Spleen (tissue), 11 donors: Measurements from ENCODE around the gene ZIC5. TPM values are rescaled to one million over a fixed set of nuclear protein-coding genes. Genes with fewer than 3 reads are reported as not detected.

Source experiments
- DNase-seq: peaks from one replicate; pipeline ENCODE4 v3.0.0-alpha.2; 2020
- H3K27ac ChIP-seq, 8 donors: fragments of 200-600 bp; sonication (generic) in 7 of 8; 1 replicate in 4 of 8; 2 replicates in 4 of 8; pipeline versions ENCODE4 v1.5.0 to v1.8.0; 2016 to 2021; ENCODE audit warnings: inconsistent platforms in 4 of 8, mild to moderate bottlenecking in 4 of 8, moderate library complexity in 1 of 8
- H3K27me3 ChIP-seq, 7 donors: fragments of 200-600 bp; sonication (generic) in 6 of 7; replicated peaks in 1 of 7; 1 replicate in 4 of 7; 2 replicates in 3 of 7; pipeline versions ENCODE4 v1.5.0 to v1.8.0; 2016 to 2021; ENCODE audit warnings: inconsistent platforms in 3 of 7, mild to moderate bottlenecking in 1 of 7
- H3K36me3 ChIP-seq, 6 donors: fragments of 200-600 bp; sonication (generic) in 5 of 6; 1 replicate in 4 of 6; 2 replicates in 2 of 6; pipeline versions ENCODE4 v1.5.0 to v1.8.0; 2016 to 2021; ENCODE audit warnings: inconsistent platforms in 2 of 6
- H3K4me1 ChIP-seq, 6 donors: fragments of 200-600 bp; sonication (generic) in 5 of 6; 1 replicate in 3 of 6; 2 replicates in 3 of 6; pipeline versions ENCODE4 v1.5.0 to v1.8.0; 2016 to 2021; ENCODE audit warnings: inconsistent platforms in 3 of 6
- H3K4me3 ChIP-seq, 8 donors: fragments of 200-600 bp; sonication (generic) in 7 of 8; 1 replicate in 4 of 8; 2 replicates in 4 of 8; pipeline versions ENCODE4 v1.5.0 to v1.8.0; 2016 to 2021; ENCODE audit warnings: inconsistent platforms in 4 of 8, mild to moderate bottlenecking in 4 of 8, moderate library complexity in 2 of 8
- H3K9me3 ChIP-seq, 8 donors: fragments of 200-600 bp; sonication (generic) in 7 of 8; 1 replicate in 4 of 8; 2 replicates in 4 of 8; pipeline versions ENCODE4 v1.5.0 to v1.8.0; 2016 to 2021; ENCODE audit warnings: inconsistent platforms in 4 of 8
- CTCF ChIP-seq, 11 experiments: fragments of 200-600 bp in 7 of 11; fragments of 450-650 bp in 4 of 11; sonication (generic) in 4 of 11; IDR thresholded peaks in 8 of 11; conservative IDR thresholded peaks in 3 of 11; 1 replicate in 7 of 11; 2 replicates in 4 of 11; pipeline versions ENCODE4 v1.4.0 to v1.8.0; 2016 to 2021; ENCODE audit warnings: antibody characterized with exemption in 11 of 11, inconsistent platforms in 4 of 11, mild to moderate bottlenecking in 1 of 11
- POLR2A ChIP-seq, 3 donors: fragments of 450-650 bp; IDR thresholded peaks; one replicate each; pipeline ENCODE4 v1.5.1; 2017; ENCODE audit warnings: antibody characterized with exemption in 3 of 3, mild to moderate bottlenecking in 1 of 3
- POLR2AphosphoS5 ChIP-seq, 3 donors: sonication (generic); formaldehyde crosslinking; IDR thresholded peaks; one replicate each; pipeline ENCODE4 v1.5.1; 2017; ENCODE audit warnings: antibody characterized with exemption in 3 of 3
- WGBS, 5 donors: extraction: QIAGEN DNeasy Blood & Tissue Kit in 3 of 5; methylation state at CpG; one replicate each; pipeline versions ENCODE4 v1.1.5 to v1.1.7; 2013 to 2018; 5-methylcytosine and 5-hydroxymethylcytosine counted together
- intact Hi-C: fragments of 100-400 bp; cut with DNase I; formaldehyde crosslinking; loops from one replicate; pipeline ENCODE4 v1.15.0; 2023; ENCODE audit warnings: low total_unique reads
- polyA plus RNA-seq, 3 donors: library from polyadenylated mRNA; stranded (reverse); fragments of 200-250 nt; gene quantifications; one replicate each; pipeline ENCODE4 v1.2.1, GENCODE V29; 2013
- total RNA-seq, 7 donors: library from RNA; depleted of rRNA in 3 of 7; stranded (reverse); fragments of >200 nt in 3 of 7; fragmentation: NEBNext Ultra II Directional in 4 of 7; extraction: Animal tissue kit (Norgen Biotek cat#: 25700) in 4 of 7; gene quantifications; one replicate each; pipeline versions ENCODE4 v1.1.0 to v1.2.1, GENCODE V29; 2016 to 2021
- donor health status: healthy with polysubstance abuse.
- donor health status: DM: no; HTN: no; CAD: no; lungs with moderate emphysema.
- donor health status: DM: no; HTN: no; CAD: no.
- donor health status: Bipolar disorder and iron deficiency.
- donor health status: healthy.
- donor health status: DM: no; HTN: no; CAD: no.
- donor health status: DM: yes; HTN: yes; CAD: no.

Gene ZIC5
- total and polyA plus RNA-seq, 10 donors: not detected

DNA sequence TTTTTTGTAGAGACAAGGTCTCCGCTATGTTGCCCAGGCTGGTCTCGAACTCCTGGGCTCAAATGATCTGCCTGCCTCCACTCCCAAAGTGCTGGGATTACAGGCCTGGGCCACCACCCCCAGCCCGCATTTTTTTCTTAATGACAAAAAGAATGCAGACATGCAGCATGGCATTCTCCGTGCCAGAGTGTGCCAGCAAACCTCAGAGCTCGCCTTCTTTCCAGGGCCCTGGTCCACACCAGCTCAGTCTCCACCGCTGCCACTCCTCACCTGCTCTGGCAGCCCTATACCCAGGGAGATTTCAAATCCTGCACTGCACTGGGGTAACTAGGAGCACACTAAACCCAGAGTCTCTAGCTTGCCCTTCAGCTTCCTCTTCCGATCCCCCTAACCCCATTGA lies 41.7 kb downstream of the ZIC5 start:
- intact Hi-C loops: no loop called here
- no peaks in the 10 kb centered on the region for H3K36me3 ChIP-seq
- no peak overlapping the region for H3K4me3 ChIP-seq
- TF ChIP-seq POLR2AphosphoS5 (IDR thresholded peaks at IDR 0.05) (no peak), CTCF (IDR thresholded peaks at IDR 0.05 in 8 of 11, conservative IDR thresholded peaks at IDR 0.05 in 3 of 11) (no peak), POLR2A (IDR thresholded peaks at IDR 0.05) (no peak)
- H3K27me3 ChIP-seq: peaks cover 0 to 59% (median 0%) of the 10 kb centered on the region in 7 donors
- 76 to 81% (median 78%) methylated on average over 7 of the region's 7 CpGs for WGBS, 5 donors
- DNase-seq: no peak
- no peaks in the 10 kb centered on the region for H3K4me1 ChIP-seq
- no peak overlapping the region for H3K27ac ChIP-seq
- peaks cover 0 to 4% (median 0%) of the 10 kb centered on the region in 8 donors for H3K9me3 ChIP-seq

- TF ChIP-seq CTCF (IDR thresholded peaks at IDR 0.05 in 8 of 11, conservative IDR thresholded peaks at IDR 0.05 in 3 of 11) (no peak), POLR2A (IDR thresholded peaks at IDR 0.05) (no peak), POLR2AphosphoS5 (IDR thresholded peaks at IDR 0.05) (no peak)
- no peak overlapping the region for H3K27ac ChIP-seq
- DNase-seq: no peak
- H3K27me3 ChIP-seq: peaks cover 0 to 68% (median 6%) of the 10 kb centered on the region in 7 donors
- no peak overlapping the region for H3K4me3 ChIP-seq
- WGBS, 5 donors: 72 to 82% (median 80%) methylated on average over 29 of the region's 29 CpGs
- H3K4me1 ChIP-seq: no peaks in the 10 kb centered on the region
- no peaks in the 10 kb centered on the region for H3K36me3 ChIP-seq
- intact Hi-C loops: no loop called here
- no peaks in the 10 kb centered on the region for H3K9me3 ChIP-seq
Observed at GRCh38 chr13:99926014-99926731, 45.4 kb downstream of the ZIC5 start.

DNA sequence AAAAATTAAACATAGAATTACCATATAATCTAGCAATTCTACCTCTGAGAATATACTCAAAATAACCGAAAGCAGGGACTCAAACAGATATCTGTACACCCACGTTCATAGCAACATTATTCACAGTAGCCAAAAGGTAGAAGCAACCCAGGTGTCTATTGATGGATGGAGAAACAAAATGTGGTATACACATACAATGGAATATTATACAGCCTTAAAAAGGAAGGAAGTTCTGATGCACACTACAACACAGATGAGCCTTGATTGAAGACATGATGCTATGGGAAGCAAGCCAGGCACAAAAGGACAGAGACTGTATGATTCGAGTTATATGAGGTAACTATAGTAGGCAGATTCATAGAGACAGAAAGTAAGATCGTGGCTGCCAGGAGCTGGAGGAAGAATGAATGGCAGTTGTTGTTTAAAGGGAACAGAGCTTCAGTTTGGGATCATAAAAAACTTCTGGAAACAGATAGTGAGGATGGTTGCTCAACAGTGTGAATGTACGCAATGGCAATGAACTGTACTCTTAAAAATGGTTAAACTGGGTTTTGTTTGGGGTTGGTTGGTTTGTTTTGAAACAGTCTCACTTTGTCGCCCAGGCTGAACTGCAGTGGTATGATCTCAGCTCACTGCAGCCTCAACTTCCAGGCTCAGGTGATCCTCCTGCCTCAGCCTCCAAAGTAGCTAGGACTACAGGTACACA lies 47.5 kb downstream of the ZIC5 start:
- H3K4me1 ChIP-seq: no peaks in the 10 kb centered on the region
- no peak overlapping the region for H3K27ac ChIP-seq
- no peak overlapping the region for H3K4me3 ChIP-seq
- no peaks in the 10 kb centered on the region for H3K36me3 ChIP-seq
- intact Hi-C loops: no loop called here
- peaks cover 0 to 54% (median 6%) of the 10 kb centered on the region in 7 donors for H3K27me3 ChIP-seq
- H3K9me3 ChIP-seq: no peaks in the 10 kb centered on the region
- TF ChIP-seq POLR2A (IDR thresholded peaks at IDR 0.05): no peak
- TF ChIP-seq CTCF (IDR thresholded peaks at IDR 0.05 in 8 of 11, conservative IDR thresholded peaks at IDR 0.05 in 3 of 11): no peak
- TF ChIP-seq POLR2AphosphoS5 (IDR thresholded peaks at IDR 0.05): no peak
- DNase-seq: no peak
- 71 to 91% (median 84%) methylated on average over 6 of the region's 6 CpGs for WGBS, 5 donors
